Endodermal cell (in vitro differentiated cells): ENCODE data around the gene AHNAK. TPM values are rescaled to one million over a fixed set of nuclear protein-coding genes. Genes with fewer than 3 reads are reported as not detected.

ENCODE experiments used
- DNase-seq: peaks from one replicate; pipeline ENCODE4 v3.0.0-alpha.2; 2017
- H3K27ac ChIP-seq: 2 replicates; pipeline ENCODE4 v1.5.1; 2013; ENCODE audit warnings: mild to moderate bottlenecking, low read depth, low read length, moderate library complexity
- H3K27me3 ChIP-seq: 2 replicates; pipeline ENCODE4 v1.6.1; 2013; ENCODE audit warnings: mild to moderate bottlenecking, low read length, moderate library complexity; ENCODE audit not compliant: insufficient read depth, control insufficient read depth, poor library complexity, severe bottlenecking
- H3K36me3 ChIP-seq: 2 replicates; pipeline ENCODE4 v1.7.0; 2013; ENCODE audit warnings: mild to moderate bottlenecking, low read length, moderate library complexity; ENCODE audit not compliant: control insufficient read depth, insufficient read depth
- H3K4me1 ChIP-seq: one replicate; pipeline ENCODE4 v1.7.0; 2013; ENCODE audit warnings: low read length; ENCODE audit not compliant: control insufficient read depth, insufficient read depth
- H3K4me3 ChIP-seq: 2 replicates; pipeline ENCODE4 v1.5.1; 2013; ENCODE audit warnings: mild to moderate bottlenecking, low read length, moderate library complexity
- H3K9ac ChIP-seq: 2 replicates; pipeline ENCODE4 v1.6.1; 2013; ENCODE audit warnings: mild to moderate bottlenecking, low read length, moderate library complexity; ENCODE audit not compliant: poor library complexity, severe bottlenecking; ENCODE audit errors: extremely low read depth
- H3K9me3 ChIP-seq: 2 replicates; pipeline ENCODE4 v1.6.1; 2013; ENCODE audit warnings: mild to moderate bottlenecking, low read length, moderate library complexity; ENCODE audit not compliant: control insufficient read depth
- H3K27ac Mint-ChIP-seq: 2 replicates; pipeline ENCODE4 v1.8.0; 2020; ENCODE audit warnings: mixed read lengths
- H3K27me3 Mint-ChIP-seq: 2 replicates; pipeline ENCODE4 v1.8.0; 2021; ENCODE audit warnings: mild to moderate bottlenecking, mixed read lengths; ENCODE audit not compliant: insufficient read depth
- H3K36me3 Mint-ChIP-seq: 2 replicates; pipeline ENCODE4 v1.8.0; 2020; ENCODE audit warnings: low read depth, mixed read lengths
- H3K4me1 Mint-ChIP-seq: 2 replicates; pipeline ENCODE4 v1.8.0; 2020; ENCODE audit warnings: mixed read lengths
- H3K4me3 Mint-ChIP-seq: 2 replicates; pipeline ENCODE4 v1.8.0; 2020; ENCODE audit warnings: mild to moderate bottlenecking, moderate library complexity, mixed read lengths
- H3K9me3 Mint-ChIP-seq: 2 replicates; pipeline ENCODE4 v1.8.0; 2020; ENCODE audit warnings: mild to moderate bottlenecking, mixed read lengths
- WGBS, 2 experiments: methylation state at CpG; one replicate each; pipeline versions ENCODE4 v1.1.5 to v1.1.7; 2013; ENCODE audit warnings: missing lambda C conversion rate in 2 of 2, mixed read lengths in 1 of 2; ENCODE audit not compliant: insufficient coverage in 1 of 2, insufficient read length in 1 of 2; 5-methylcytosine and 5-hydroxymethylcytosine counted together
- total RNA-seq, 2 donors: library from RNA; stranded (reverse); fragmentation: NEBNext Ultra II Directional in 1 of 2; extraction: Animal tissue kit (Norgen Biotek cat#: 25700) in 1 of 2; gene quantifications; 2 replicates in 1 of 2; 3 replicates in 1 of 2; pipeline ENCODE4 v1.2.1, GENCODE V29; 2021
- TF ChIP-seq, protein P1 (sequence below): fragments of 200-600 bp; sonication (generic); conservative IDR thresholded peaks from 2 replicates; pipeline ENCODE4 v1.5.0; 2021; ENCODE audit warnings: antibody characterized with exemption, mild to moderate bottlenecking

AHNAK gene
- total RNA-seq, 2 donors from 2014 or later = 109 to 165 TPM

DNA sequence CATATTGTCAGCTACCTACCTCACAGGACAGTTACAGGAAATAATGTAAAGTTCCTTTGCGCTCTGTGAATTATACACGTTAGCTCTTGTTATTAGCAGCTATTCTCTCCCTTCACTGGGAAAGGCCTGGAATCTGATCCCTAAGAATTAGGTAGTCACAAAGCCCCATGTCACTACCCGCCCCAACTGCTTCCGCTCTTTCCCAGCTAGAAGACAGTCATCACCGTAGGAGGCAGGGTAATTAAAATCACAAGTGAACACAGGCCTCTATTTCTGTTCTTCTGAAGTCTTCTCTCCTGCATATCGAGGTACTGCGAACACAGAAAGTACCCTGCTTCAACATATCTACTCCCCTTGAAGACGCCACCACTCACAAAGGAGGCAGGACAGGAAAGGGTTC lies 12.6 kb upstream of the AHNAK start:
- Mint-ChIP-seq H3K9me3 (no peaks in the 10 kb centered on the region), H3K27me3 (no peaks in the 10 kb centered on the region), H3K4me1 (peaks cover 59% of the 10 kb centered on the region), H3K4me3 (peak overlapping the region; percentile 38), H3K36me3 (peaks cover 60% of the 10 kb centered on the region), H3K27ac (peak overlapping the region; percentile 93)
- no peaks in the 10 kb centered on the region for H3K27me3 ChIP-seq
- H3K9me3 ChIP-seq = no peaks in the 10 kb centered on the region
- DNase-seq = no peak
- WGBS, 2 experiments = 90 to 92% methylated on average over 7 to 8 of the region's 8 CpGs
- H3K9ac ChIP-seq = no peak overlapping the region
- TF ChIP-seq, protein P1, sequence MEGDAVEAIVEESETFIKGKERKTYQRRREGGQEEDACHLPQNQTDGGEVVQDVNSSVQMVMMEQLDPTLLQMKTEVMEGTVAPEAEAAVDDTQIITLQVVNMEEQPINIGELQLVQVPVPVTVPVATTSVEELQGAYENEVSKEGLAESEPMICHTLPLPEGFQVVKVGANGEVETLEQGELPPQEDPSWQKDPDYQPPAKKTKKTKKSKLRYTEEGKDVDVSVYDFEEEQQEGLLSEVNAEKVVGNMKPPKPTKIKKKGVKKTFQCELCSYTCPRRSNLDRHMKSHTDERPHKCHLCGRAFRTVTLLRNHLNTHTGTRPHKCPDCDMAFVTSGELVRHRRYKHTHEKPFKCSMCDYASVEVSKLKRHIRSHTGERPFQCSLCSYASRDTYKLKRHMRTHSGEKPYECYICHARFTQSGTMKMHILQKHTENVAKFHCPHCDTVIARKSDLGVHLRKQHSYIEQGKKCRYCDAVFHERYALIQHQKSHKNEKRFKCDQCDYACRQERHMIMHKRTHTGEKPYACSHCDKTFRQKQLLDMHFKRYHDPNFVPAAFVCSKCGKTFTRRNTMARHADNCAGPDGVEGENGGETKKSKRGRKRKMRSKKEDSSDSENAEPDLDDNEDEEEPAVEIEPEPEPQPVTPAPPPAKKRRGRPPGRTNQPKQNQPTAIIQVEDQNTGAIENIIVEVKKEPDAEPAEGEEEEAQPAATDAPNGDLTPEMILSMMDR = no peak
- peaks cover 58% of the 10 kb centered on the region for H3K36me3 ChIP-seq
- H3K4me3 ChIP-seq = no peak overlapping the region
- no peak overlapping the region for H3K27ac ChIP-seq
- peaks cover 23% of the 10 kb centered on the region for H3K4me1 ChIP-seq

DNA sequence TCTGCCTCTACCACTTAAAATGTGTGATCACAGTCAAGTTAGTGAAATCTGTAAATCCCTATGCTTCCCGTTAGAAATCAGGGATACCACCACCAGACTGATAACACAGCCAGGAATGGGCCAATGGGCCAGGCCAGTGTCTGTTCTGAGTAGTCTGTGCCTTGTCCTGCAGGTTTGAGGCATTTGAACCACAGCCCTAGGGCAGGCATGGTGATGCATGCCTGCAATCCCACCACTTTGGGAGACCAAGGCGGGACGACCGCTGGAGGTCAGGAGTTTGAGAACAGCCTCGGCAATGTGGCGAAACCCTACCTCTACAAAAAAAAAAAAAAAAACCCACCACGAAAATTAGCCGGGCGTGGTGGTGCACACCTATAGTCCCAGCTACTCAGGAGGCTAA lies 12.1 kb upstream of the AHNAK start:
- Mint-ChIP-seq H3K4me3 (no peak overlapping the region), H3K4me1 (peaks cover 65% of the 10 kb centered on the region), H3K27ac (no peak overlapping the region), H3K36me3 (peaks cover 54% of the 10 kb centered on the region), H3K27me3 (no peaks in the 10 kb centered on the region), H3K9me3 (no peaks in the 10 kb centered on the region)
- DNase-seq = no peak
- no peaks in the 10 kb centered on the region for H3K9me3 ChIP-seq
- H3K4me1 ChIP-seq = peaks cover 25% of the 10 kb centered on the region
- H3K4me3 ChIP-seq = no peak overlapping the region
- TF ChIP-seq, protein P1 = no peak
- H3K27me3 ChIP-seq = no peaks in the 10 kb centered on the region
- H3K27ac ChIP-seq = no peak overlapping the region
- H3K9ac ChIP-seq = no peak overlapping the region
- H3K36me3 ChIP-seq = peaks cover 52% of the 10 kb centered on the region
- 90 to 100% methylated on average over 1 to 8 of the region's 9 CpGs for WGBS, 2 experiments

DNA sequence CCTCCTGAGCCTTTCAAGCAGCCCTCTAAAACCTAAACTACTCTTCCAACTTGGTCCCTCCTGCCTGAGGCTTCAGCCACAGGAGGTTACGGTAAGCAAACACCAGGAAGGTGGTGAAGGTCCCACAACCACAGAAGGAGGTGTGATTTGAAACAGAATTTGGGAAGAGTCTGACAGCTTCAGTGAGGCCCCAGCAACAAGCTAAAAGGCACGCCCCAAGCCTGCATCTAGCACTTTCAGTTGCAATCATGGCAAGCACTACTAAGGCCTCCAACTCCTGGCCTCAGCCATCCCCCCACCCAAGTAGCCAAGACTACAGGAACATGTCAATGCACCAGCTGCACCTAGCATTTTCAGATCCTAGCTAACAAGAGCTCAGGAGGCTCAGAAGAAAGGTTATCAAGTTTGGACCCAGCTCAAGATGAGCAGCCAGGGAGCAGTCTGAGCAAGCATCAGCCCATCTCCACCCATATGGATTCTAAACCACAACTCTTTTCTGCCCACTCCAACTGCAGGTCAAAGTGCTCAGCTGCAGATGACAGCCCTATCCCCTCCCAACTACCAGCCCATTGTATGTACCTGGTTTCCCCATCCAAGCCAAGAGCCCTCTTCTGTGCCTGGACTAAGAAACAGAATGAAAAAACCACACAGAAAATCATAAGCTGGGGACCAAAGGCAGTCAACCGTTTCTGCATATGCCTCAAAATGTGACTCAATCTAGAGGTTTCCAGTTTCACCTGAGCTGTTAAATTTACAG lies 10.4 kb upstream of the AHNAK start:
- H3K27me3 Mint-ChIP-seq = no peaks in the 10 kb centered on the region
- peaks cover 76% of the 10 kb centered on the region for H3K4me1 Mint-ChIP-seq
- Histone ChIP-seq H3K27me3 (no peaks in the 10 kb centered on the region), H3K9me3 (no peaks in the 10 kb centered on the region), H3K36me3 (peaks cover 46% of the 10 kb centered on the region), H3K4me1 (peaks cover 32% of the 10 kb centered on the region), H3K9ac (no peak overlapping the region), H3K4me3 (no peak overlapping the region), H3K27ac (no peak overlapping the region)
- no peaks in the 10 kb centered on the region for H3K9me3 Mint-ChIP-seq
- peak overlapping the region; percentile 37 for H3K4me3 Mint-ChIP-seq
- H3K36me3 Mint-ChIP-seq = peaks cover 48% of the 10 kb centered on the region
- no peak for DNase-seq
- TF ChIP-seq, protein P1 = no peak
- H3K27ac Mint-ChIP-seq = peak overlapping the region; percentile 96
- 78 to 83% methylated on average over 3 of the region's 3 CpGs for WGBS, 2 experiments
